HepG2 (cell line): ENCODE measurements around the gene BSN. TPM values are rescaled to one million over a fixed set of nuclear protein-coding genes. Genes with fewer than 3 reads are reported as not detected.

Source experiments
- CHCHD3 ChIP-seq: sonication (generic); formaldehyde crosslinking; IDR thresholded peaks from 2 replicates; pipeline ENCODE4 v1.8.0; 2022; ENCODE audit warnings: mild to moderate bottlenecking, missing genetic modification reagents, moderate library complexity
- FOXK2 ChIP-seq: fragments of 450-650 bp; IDR thresholded peaks from 2 replicates; pipeline ENCODE4 v1.6.1; 2016
- GFI1 ChIP-seq: sonication (generic); formaldehyde crosslinking; IDR thresholded peaks from 2 replicates; pipeline ENCODE4 v1.5.0; 2020; ENCODE audit warnings: missing genetic modification reagents, mild to moderate bottlenecking, borderline replicate concordance
- HOXA5 ChIP-seq: sonication (generic); formaldehyde crosslinking; IDR thresholded peaks from 2 replicates; pipeline ENCODE4 v1.4.0; 2020; ENCODE audit warnings: missing genetic modification reagents
- RBM39 ChIP-seq: fragments of 200-400 bp; formaldehyde crosslinking; IDR thresholded peaks from one replicate; pipeline ENCODE4 v1.6.1; 2018; ENCODE audit warnings: antibody characterized with exemption, mild to moderate bottlenecking, low read depth, low read length; ENCODE audit not compliant: poor library complexity, severe bottlenecking
- RFXAP ChIP-seq: sonication (generic); formaldehyde crosslinking; IDR thresholded peaks from 2 replicates; pipeline ENCODE4 v1.4.0; 2020; ENCODE audit warnings: missing genetic modification reagents, borderline replicate concordance
- TRAFD1 ChIP-seq: sonication (generic); formaldehyde crosslinking; IDR thresholded peaks from 2 replicates; pipeline ENCODE4 v1.5.1; 2020; ENCODE audit warnings: missing genetic modification reagents, mild to moderate bottlenecking, borderline replicate concordance
- ZFAT ChIP-seq: sonication (generic); formaldehyde crosslinking; conservative IDR thresholded peaks from 2 replicates; pipeline ENCODE4 v1.8.1; 2023; ENCODE audit warnings: missing genetic modification reagents, inconsistent platforms
- ZFP82 ChIP-seq: sonication (generic); formaldehyde crosslinking; IDR thresholded peaks from 2 replicates; pipeline ENCODE4 v1.5.1; 2020; ENCODE audit warnings: mild to moderate bottlenecking, missing genetic modification reagents, borderline replicate concordance
- ZFY ChIP-seq: sonication (generic); formaldehyde crosslinking; IDR thresholded peaks from 2 replicates; pipeline ENCODE4 v1.4.0; 2020; ENCODE audit warnings: missing genetic modification reagents
- ZNF337 ChIP-seq: sonication (generic); formaldehyde crosslinking; IDR thresholded peaks from 2 replicates; pipeline ENCODE4 v1.5.1; 2020; ENCODE audit warnings: missing genetic modification reagents, low read depth, mild to moderate bottlenecking, borderline replicate concordance
- ZNF451 ChIP-seq: sonication (generic); formaldehyde crosslinking; IDR thresholded peaks from 2 replicates; pipeline ENCODE4 v1.5.0; 2020; ENCODE audit warnings: mild to moderate bottlenecking, missing genetic modification reagents
- ZNF572 ChIP-seq: sonication (generic); formaldehyde crosslinking; IDR thresholded peaks from 2 replicates; pipeline ENCODE4 v1.5.1; 2020; ENCODE audit warnings: mild to moderate bottlenecking, missing genetic modification reagents
- ZNF816 ChIP-seq: sonication (generic); formaldehyde crosslinking; IDR thresholded peaks from 2 replicates; pipeline ENCODE4 v1.8.0; 2022; ENCODE audit warnings: missing genetic modification reagents, mild to moderate bottlenecking, borderline replicate concordance
- polyA plus RNA-seq, 8 experiments: library from polyadenylated mRNA; depleted of rRNA in 3 of 8; stranded (reverse) in 7 of 8; unstranded in 1 of 8; fragments of >200 nt; fragmentation: Illumina TruSeq in 4 of 8; extraction: Trizol in 4 of 8; gene quantifications; 2 replicates each; pipeline versions ENCODE4 v1.2.1 to v1.2.3, GENCODE V29; 2011 to 2016; ENCODE audit warnings: low read depth in 4 of 8, missing spikeins in 1 of 8, mixed read lengths in 1 of 8; ENCODE audit not compliant: insufficient read depth in 1 of 8
- total RNA-seq, 5 experiments: library from RNA; depleted of rRNA; stranded (reverse); fragments of >200 nt; fragmentation: Illumina TruSeq; extraction: Trizol; gene quantifications; 2 replicates each; pipeline ENCODE4 v1.2.3, GENCODE V29; 2016; ENCODE audit warnings: low read depth in 1 of 5
- TF ChIP-seq, protein P1 (sequence below): sonication (generic); formaldehyde crosslinking; IDR thresholded peaks from 2 replicates; pipeline ENCODE4 v1.9.0; 2021; ENCODE audit warnings: missing genetic modification reagents, borderline replicate concordance
- TF ChIP-seq, protein P2 (sequence below): sonication (generic); formaldehyde crosslinking; IDR thresholded peaks from 2 replicates; pipeline ENCODE4 v1.4.0; 2020; ENCODE audit warnings: mild to moderate bottlenecking, missing genetic modification reagents
- TF ChIP-seq, protein P3 (sequence below): sonication (generic); formaldehyde crosslinking; IDR thresholded peaks from 2 replicates; pipeline ENCODE4 v1.4.0; 2020; ENCODE audit warnings: mild to moderate bottlenecking, missing genetic modification reagents
- TF ChIP-seq, protein P4 (sequence below): sonication (generic); formaldehyde crosslinking; IDR thresholded peaks from 2 replicates; pipeline ENCODE4 v1.4.0; 2020; ENCODE audit warnings: low read depth, mild to moderate bottlenecking, missing genetic modification reagents

Gene BSN
- total and polyA plus RNA-seq, 2 of the 13 experiments (the other 11 are each of a cell fraction or from before 2014, with no cell fraction given): 0.42 to 0.86 TPM

DNA sequence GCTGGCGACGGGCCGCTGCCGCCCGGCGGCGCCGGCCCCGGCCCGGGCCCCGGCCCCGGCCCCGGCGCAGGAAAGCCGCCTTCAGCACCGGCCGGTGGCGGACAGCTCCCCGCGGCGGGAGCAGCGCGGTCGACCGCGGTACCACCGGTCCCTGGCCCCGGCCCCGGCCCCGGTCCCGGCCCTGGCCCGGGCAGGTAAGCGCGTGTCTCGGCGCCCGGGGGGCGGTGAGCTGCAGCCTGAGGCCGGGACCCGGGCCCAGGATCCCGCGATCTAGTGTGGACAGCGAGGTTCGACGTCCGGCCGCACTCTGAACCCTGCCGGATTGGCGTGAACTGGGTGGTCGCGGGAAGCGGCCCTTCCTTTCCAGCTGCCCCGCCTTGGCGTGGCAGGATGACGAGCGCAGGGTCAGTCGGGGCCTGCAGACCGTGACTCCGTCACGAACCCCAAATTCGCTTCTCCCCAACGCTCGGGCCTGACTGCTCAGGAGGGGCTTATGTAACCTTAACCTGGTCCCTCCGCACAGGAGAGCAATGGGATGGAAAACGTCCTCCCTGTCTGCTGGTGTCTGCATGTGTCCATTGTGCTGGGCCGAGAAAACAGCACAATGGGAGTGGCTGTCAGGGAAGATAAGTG lies 472 bp downstream of the BSN start (continued):
- TF ChIP-seq CHCHD3 (CRISPR knock-in tag) (peak; percentile 79; the same call in 1 of the 2 replicates), RBM39 (no peak), HOXA5 (peak; percentile 47; the same call in 1 of the 2 replicates), GFI1 (CRISPR knock-in tag) (peak; percentile 34; the same call in 1 of the 2 replicates), ZFY (CRISPR knock-in tag) (peak; percentile 69), TRAFD1 (CRISPR knock-in tag) (no peak), ZNF337 (CRISPR knock-in tag) (no peak), ZNF451 (CRISPR knock-in tag) (peak; percentile 56; the same call in 1 of the 2 replicates), ZNF572 (no peak), ZFP82 (CRISPR knock-in tag) (0 out of 2 replicates have a peak, but pooled peaks have one; percentile 61), ZFAT (CRISPR knock-in tag) (peak; percentile 57; the same call in 1 of the 2 replicates), FOXK2 (no peak), RFXAP (0 out of 2 replicates have a peak, but pooled peaks have one; percentile 35), ZNF816 (CRISPR knock-in tag) (no peak)
- TF ChIP-seq, protein P1, sequence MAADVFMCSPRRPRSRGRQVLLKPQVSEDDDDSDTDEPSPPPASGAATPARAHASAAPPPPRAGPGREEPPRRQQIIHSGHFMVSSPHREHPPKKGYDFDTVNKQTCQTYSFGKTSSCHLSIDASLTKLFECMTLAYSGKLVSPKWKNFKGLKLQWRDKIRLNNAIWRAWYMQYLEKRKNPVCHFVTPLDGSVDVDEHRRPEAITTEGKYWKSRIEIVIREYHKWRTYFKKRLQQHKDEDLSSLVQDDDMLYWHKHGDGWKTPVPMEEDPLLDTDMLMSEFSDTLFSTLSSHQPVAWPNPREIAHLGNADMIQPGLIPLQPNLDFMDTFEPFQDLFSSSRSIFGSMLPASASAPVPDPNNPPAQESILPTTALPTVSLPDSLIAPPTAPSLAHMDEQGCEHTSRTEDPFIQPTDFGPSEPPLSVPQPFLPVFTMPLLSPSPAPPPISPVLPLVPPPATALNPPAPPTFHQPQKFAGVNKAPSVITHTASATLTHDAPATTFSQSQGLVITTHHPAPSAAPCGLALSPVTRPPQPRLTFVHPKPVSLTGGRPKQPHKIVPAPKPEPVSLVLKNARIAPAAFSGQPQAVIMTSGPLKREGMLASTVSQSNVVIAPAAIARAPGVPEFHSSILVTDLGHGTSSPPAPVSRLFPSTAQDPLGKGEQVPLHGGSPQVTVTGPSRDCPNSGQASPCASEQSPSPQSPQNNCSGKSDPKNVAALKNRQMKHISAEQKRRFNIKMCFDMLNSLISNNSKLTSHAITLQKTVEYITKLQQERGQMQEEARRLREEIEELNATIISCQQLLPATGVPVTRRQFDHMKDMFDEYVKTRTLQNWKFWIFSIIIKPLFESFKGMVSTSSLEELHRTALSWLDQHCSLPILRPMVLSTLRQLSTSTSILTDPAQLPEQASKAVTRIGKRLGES (CRISPR knock-in tag): 0 out of 2 replicates have a peak, but pooled peaks have one; percentile 33
- TF ChIP-seq, protein P2, sequence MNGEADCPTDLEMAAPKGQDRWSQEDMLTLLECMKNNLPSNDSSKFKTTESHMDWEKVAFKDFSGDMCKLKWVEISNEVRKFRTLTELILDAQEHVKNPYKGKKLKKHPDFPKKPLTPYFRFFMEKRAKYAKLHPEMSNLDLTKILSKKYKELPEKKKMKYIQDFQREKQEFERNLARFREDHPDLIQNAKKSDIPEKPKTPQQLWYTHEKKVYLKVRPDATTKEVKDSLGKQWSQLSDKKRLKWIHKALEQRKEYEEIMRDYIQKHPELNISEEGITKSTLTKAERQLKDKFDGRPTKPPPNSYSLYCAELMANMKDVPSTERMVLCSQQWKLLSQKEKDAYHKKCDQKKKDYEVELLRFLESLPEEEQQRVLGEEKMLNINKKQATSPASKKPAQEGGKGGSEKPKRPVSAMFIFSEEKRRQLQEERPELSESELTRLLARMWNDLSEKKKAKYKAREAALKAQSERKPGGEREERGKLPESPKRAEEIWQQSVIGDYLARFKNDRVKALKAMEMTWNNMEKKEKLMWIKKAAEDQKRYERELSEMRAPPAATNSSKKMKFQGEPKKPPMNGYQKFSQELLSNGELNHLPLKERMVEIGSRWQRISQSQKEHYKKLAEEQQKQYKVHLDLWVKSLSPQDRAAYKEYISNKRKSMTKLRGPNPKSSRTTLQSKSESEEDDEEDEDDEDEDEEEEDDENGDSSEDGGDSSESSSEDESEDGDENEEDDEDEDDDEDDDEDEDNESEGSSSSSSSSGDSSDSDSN (CRISPR knock-in tag): peak; percentile 21; the same call in 1 of the 2 replicates
- TF ChIP-seq, protein P3, sequence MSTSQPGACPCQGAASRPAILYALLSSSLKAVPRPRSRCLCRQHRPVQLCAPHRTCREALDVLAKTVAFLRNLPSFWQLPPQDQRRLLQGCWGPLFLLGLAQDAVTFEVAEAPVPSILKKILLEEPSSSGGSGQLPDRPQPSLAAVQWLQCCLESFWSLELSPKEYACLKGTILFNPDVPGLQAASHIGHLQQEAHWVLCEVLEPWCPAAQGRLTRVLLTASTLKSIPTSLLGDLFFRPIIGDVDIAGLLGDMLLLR: peak; percentile 72
- TF ChIP-seq, protein P4, sequence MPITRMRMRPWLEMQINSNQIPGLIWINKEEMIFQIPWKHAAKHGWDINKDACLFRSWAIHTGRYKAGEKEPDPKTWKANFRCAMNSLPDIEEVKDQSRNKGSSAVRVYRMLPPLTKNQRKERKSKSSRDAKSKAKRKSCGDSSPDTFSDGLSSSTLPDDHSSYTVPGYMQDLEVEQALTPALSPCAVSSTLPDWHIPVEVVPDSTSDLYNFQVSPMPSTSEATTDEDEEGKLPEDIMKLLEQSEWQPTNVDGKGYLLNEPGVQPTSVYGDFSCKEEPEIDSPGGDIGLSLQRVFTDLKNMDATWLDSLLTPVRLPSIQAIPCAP (CRISPR knock-in tag): 0 out of 2 replicates have a peak, but pooled peaks have one; percentile 56
